Activated CD8-positive, alpha-beta T cell treated with anti-CD3 and anti-CD28 coated beads, Interleukin-2, amount 10 ng/mL, durations not matched to agents 7 days and 5 days (primary cell): Measurements from ENCODE around the gene PTH2. TPM values are rescaled to one million over a fixed set of nuclear protein-coding genes. Genes with fewer than 3 reads are reported as not detected.

Experiments
- ATAC-seq: fragments of 150-1000 bp; cut with Tn5 transposase; one replicate; pipeline ENCODE4 v1.10.0; 2021; ENCODE audit warnings: moderate library complexity
- CTCF ChIA-PET: fragments of 350-600 bp; sonication (Branson Sonifier 250); formaldehyde crosslinking; loops from one replicate; lab custom pipeline; 2021; ENCODE audit warnings: antibody characterized with exemption; lab: Charles Lee
- POLR2A ChIA-PET: fragments of 350-600 bp; sonication (Branson Sonifier 250); formaldehyde crosslinking; loops from one replicate; lab custom pipeline; 2021; ENCODE audit warnings: antibody characterized with exemption; lab: Charles Lee
- DNase-seq: peaks from one replicate; pipeline ENCODE4 v3.0.0-alpha.2; 2020
- H3K27ac Mint-ChIP-seq: one replicate; pipeline ENCODE4 v1.8.0; 2021; ENCODE audit warnings: mild to moderate bottlenecking, mixed read lengths
- H3K27me3 Mint-ChIP-seq: one replicate; pipeline ENCODE4 v1.8.0; 2021; ENCODE audit warnings: low read depth, mixed read lengths
- H3K36me3 Mint-ChIP-seq: one replicate; pipeline ENCODE4 v1.8.0; 2021; ENCODE audit warnings: low read depth, mixed read lengths
- H3K4me1 Mint-ChIP-seq: one replicate; pipeline ENCODE4 v1.8.0; 2021; ENCODE audit warnings: low read depth, mixed read lengths
- H3K4me3 Mint-ChIP-seq: one replicate; pipeline ENCODE4 v1.8.0; 2021; ENCODE audit warnings: mild to moderate bottlenecking, mixed read lengths
- H3K9me3 Mint-ChIP-seq: one replicate; pipeline ENCODE4 v1.8.0; 2022; ENCODE audit warnings: mixed read lengths; ENCODE audit not compliant: insufficient read depth
- total RNA-seq, 2 experiments: library from RNA; stranded (reverse); gene quantifications; one replicate each; pipeline ENCODE4 v1.2.3, GENCODE V29; 2021

Gene PTH2
- total RNA-seq, 2 experiments from 2014 or later = not detected

DNA sequence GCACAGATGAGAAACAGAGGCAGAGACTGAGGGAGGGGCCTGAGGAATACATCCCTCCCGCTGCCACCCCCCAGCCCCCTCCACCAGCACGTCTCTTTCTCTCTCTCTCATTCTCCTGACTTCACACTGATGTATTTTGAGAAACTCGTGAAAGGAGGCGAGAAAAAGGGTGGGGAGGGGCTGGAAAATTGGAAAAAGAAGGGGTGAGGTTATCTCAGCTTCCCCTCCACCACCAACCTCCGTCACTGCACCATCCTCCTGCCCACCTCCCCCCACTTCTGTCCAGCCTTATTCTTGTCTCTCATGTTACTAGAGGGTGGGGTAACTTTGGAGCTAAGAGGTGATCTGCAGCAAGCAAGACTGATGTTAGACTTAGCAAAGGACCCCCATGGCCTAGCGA, 16.6 kb upstream of the PTH2 start:
- H3K9me3 Mint-ChIP-seq = no peaks in the 10 kb centered on the region
- CTCF ChIA-PET = interaction anchor here (0.6 to 1.3 kb wide), 2 partner anchors 48 to 133 kb away, joined by 3 to 7 read pairs; no protein-coding TSS in a partner anchor
- POLR2A ChIA-PET = interaction anchor here (0.8 to 1.6 kb wide), 2 partner anchors 12 to 56 kb away, joined by 3 read pairs; partner anchors contain the start of gene PIH1D1
- no peaks in the 10 kb centered on the region for H3K36me3 Mint-ChIP-seq
- H3K4me3 Mint-ChIP-seq = no peak overlapping the region
- peaks cover 74% of the 10 kb centered on the region for H3K27me3 Mint-ChIP-seq
- DNase-seq = no peak
- no peak for ATAC-seq
- no peak overlapping the region for H3K27ac Mint-ChIP-seq
- peaks cover 39% of the 10 kb centered on the region for H3K4me1 Mint-ChIP-seq

- ATAC-seq (no peak), DNase-seq (no peak)
- H3K4me3 Mint-ChIP-seq = no peak overlapping the region
- H3K27ac Mint-ChIP-seq = no peak overlapping the region
- CTCF ChIA-PET = no interaction called here
- H3K9me3 Mint-ChIP-seq = no peaks in the 10 kb centered on the region
- POLR2A ChIA-PET = interaction anchor here (1.6 kb wide), 1 partner anchor 14 kb away, joined by 3 read pairs; the partner anchor contains the start of gene PIH1D1
- H3K4me1 Mint-ChIP-seq = peaks cover 33% of the 10 kb centered on the region
- H3K27me3 Mint-ChIP-seq = peaks cover 81% of the 10 kb centered on the region
- H3K36me3 Mint-ChIP-seq = no peaks in the 10 kb centered on the region
These were observed 15.0 kb upstream of the PTH2 start for GRCh38 chr19:49438261-49438660.

DNA sequence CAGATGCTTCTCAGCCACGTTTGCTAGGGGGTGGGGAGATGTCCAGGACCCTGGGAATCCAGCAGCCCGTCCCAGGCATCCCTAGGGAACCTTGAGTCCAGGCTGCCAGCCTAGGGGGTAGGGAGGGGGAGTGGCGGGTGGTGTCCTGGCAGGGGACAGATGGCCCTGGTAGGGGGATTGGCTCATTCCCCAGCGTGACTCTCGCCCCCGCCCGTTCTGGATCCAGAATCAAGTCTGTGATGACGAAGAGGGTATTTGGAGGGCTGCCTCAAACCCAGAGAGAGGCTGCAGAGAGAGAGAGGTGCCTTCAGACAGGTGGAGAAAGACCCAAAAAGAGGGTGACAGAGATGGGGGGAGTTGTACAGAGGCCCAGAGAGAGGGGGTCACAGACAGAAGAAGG, 14.0 kb upstream of the PTH2 start:
- H3K9me3 Mint-ChIP-seq = no peaks in the 10 kb centered on the region
- CTCF ChIA-PET = no interaction called here

GRCh38 chr19:49436381-49437017, 13.3 kb upstream of the PTH2 start:
- ATAC-seq (peak; percentile 46), DNase-seq (peak; percentile 76)
- peaks cover 26% of the 10 kb centered on the region for H3K4me1 Mint-ChIP-seq
- H3K4me3 Mint-ChIP-seq = no peak overlapping the region
- POLR2A ChIA-PET = interaction anchor here (0.9 kb wide), 1 partner anchor 27 kb away, joined by 3 read pairs; no protein-coding TSS in a partner anchor
- no peak overlapping the region for H3K27ac Mint-ChIP-seq
- peaks cover 79% of the 10 kb centered on the region for H3K27me3 Mint-ChIP-seq
- CTCF ChIA-PET = interaction anchor here (1.0 to 2.6 kb wide), 3 partner anchors 10 to 45 kb away, joined by 3 to 13 read pairs (median 4); partner anchors contain the start of gene FLT3LG
- H3K36me3 Mint-ChIP-seq = peaks cover 3% of the 10 kb centered on the region
- H3K9me3 Mint-ChIP-seq = no peaks in the 10 kb centered on the region

More for the DNA sequence above, 14.0 kb upstream of the PTH2 start:
- Mint-ChIP-seq H3K27ac (no peak overlapping the region), H3K36me3 (no peaks in the 10 kb centered on the region), H3K4me3 (no peak overlapping the region), H3K4me1 (peaks cover 30% of the 10 kb centered on the region), H3K27me3 (peaks cover 82% of the 10 kb centered on the region)
- ATAC-seq (no peak), DNase-seq (no peak)
- POLR2A ChIA-PET = no interaction called here

GRCh38 chr19:49435670-49436069, 12.4 kb upstream of the PTH2 start:
- CTCF ChIA-PET = interaction anchor here (1.0 to 2.6 kb wide), 4 partner anchors 10 to 44 kb away, joined by 3 to 13 read pairs (median 4); partner anchors contain the start of gene FLT3LG
- POLR2A ChIA-PET = interaction anchor here (0.9 kb wide), 2 partner anchors 16 to 27 kb away, joined by 3 read pairs; partner anchors contain the start of gene PIH1D1
- Mint-ChIP-seq H3K27me3 (peaks cover 80% of the 10 kb centered on the region), H3K27ac (no peak overlapping the region), H3K4me3 (no peak overlapping the region), H3K4me1 (peaks cover 26% of the 10 kb centered on the region), H3K36me3 (peaks cover 3% of the 10 kb centered on the region), H3K9me3 (no peaks in the 10 kb centered on the region)
- ATAC-seq (no peak), DNase-seq (no peak)

DNA sequence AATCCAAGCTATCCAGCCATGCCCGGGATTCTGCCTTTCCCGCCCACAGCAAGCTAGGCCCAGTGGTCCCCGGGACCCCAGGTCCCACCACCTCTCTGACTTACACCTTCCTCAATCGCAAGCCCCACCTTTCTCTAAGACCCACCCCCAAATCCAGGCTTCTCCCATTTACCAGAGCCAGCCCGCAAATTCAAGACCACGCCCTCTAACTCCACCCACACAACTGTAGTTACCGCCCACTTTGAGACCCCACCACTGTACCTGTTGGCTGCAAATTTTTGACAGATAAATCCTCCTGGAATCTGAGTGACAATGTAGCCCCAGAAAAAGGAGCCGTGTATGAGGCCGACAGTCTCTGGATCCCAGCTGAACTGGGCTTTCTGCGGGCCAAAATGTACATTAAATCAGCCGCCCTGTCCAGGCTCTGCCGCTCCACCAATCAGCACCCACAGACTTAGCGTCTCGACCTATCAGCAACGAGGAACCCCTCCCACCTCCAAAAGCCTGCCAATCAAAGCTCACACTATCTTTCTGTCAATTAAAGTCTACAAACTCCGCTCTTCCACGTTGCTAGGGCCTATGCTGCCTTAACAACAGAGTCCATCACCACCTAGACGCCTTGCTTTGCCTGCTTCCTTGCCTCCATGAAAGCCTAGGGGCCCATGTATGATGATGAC, 11.8 kb upstream of the PTH2 start:
- POLR2A ChIA-PET = interaction anchor here (0.9 to 1.1 kb wide), 2 partner anchors 11 to 17 kb away, joined by 3 read pairs; partner anchors contain the start of genes PIH1D1 and PTH2
- no peaks in the 10 kb centered on the region for H3K9me3 Mint-ChIP-seq
- CTCF ChIA-PET = interaction anchor here (0.6 to 2.6 kb wide), 3 partner anchors 23 to 677 kb away, joined by 3 to 13 read pairs (median 5); no protein-coding TSS in a partner anchor
- H3K36me3 Mint-ChIP-seq = peaks cover 3% of the 10 kb centered on the region
- no peak overlapping the region for H3K4me3 Mint-ChIP-seq
- ATAC-seq (no peak), DNase-seq (no peak)
- H3K4me1 Mint-ChIP-seq = peaks cover 27% of the 10 kb centered on the region
- no peak overlapping the region for H3K27ac Mint-ChIP-seq
- H3K27me3 Mint-ChIP-seq = peaks cover 79% of the 10 kb centered on the region

DNA sequence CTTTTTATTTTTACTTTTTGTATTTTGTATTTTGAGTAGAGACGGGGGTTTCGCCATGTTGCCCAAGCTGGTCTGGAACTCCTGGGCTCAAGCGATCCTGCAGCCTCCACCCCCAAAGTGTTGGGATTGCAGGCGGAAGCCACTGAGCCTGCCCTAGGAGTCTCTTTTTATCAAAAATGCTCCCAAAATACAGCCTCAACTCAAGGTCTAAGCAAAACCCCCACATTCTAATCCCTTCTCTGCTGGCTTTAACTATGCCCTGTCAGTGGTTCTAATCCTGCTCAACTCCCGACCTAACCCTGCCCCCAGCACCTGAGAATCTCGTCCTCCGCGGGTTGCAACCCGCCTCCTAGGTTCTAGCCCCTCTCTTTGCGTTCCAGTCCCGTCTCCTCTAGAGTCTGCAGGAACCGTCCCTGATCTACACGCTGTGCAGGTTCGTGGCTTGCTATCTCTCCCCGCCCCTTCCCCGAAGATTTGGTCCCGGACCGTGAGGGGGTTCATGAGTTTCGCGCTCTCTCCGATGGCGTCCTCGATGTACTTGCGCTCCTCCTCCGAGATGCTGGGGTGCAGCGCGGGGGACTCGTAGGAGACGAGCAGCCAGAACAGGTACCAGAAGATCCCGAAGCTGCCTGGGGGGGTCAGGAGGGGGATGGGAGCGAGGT, 10.1 kb upstream of the PTH2 start:
- H3K27me3 Mint-ChIP-seq = peaks cover 78% of the 10 kb centered on the region
- peaks cover 34% of the 10 kb centered on the region for H3K4me1 Mint-ChIP-seq
- no peak overlapping the region for H3K4me3 Mint-ChIP-seq
- ATAC-seq (no peak), DNase-seq (no peak)
- ChIA-PET CTCF (interaction anchor here (0.9 to 2.0 kb wide), 2 partner anchors 9 to 22 kb away, joined by 3 to 5 read pairs; partner anchors contain the start of gene GFY), POLR2A (no interaction called here)
- peaks cover 3% of the 10 kb centered on the region for H3K36me3 Mint-ChIP-seq
- H3K27ac Mint-ChIP-seq = no peak overlapping the region
- H3K9me3 Mint-ChIP-seq = no peaks in the 10 kb centered on the region

- DNase-seq (peak; percentile 64), ATAC-seq (peak; percentile 62)
- peak overlapping the region; percentile 55 for H3K27ac Mint-ChIP-seq
- POLR2A ChIA-PET = no interaction called here
- H3K9me3 Mint-ChIP-seq = no peaks in the 10 kb centered on the region
- CTCF ChIA-PET = interaction anchor here (1.1 kb wide), 1 partner anchor 41 kb away, joined by 4 read pairs; no protein-coding TSS in a partner anchor
- peaks cover 42% of the 10 kb centered on the region for H3K4me1 Mint-ChIP-seq
- H3K4me3 Mint-ChIP-seq = peak overlapping the region; percentile 8
- H3K36me3 Mint-ChIP-seq = peaks cover 3% of the 10 kb centered on the region
- H3K27me3 Mint-ChIP-seq = peaks cover 76% of the 10 kb centered on the region
These were observed 9.2 kb upstream of the PTH2 start for GRCh38 chr19:49432141-49433073.

- peaks cover 48% of the 10 kb centered on the region for H3K4me1 Mint-ChIP-seq
- no peak overlapping the region for H3K4me3 Mint-ChIP-seq
- CTCF ChIA-PET = interaction anchor here (1.1 kb wide), 1 partner anchor 40 kb away, joined by 4 read pairs; no protein-coding TSS in a partner anchor
- peaks cover 3% of the 10 kb centered on the region for H3K36me3 Mint-ChIP-seq
- H3K9me3 Mint-ChIP-seq = no peaks in the 10 kb centered on the region
- no peak overlapping the region for H3K27ac Mint-ChIP-seq
- DNase-seq (no peak), ATAC-seq (no peak)
- POLR2A ChIA-PET = no interaction called here
- peaks cover 77% of the 10 kb centered on the region for H3K27me3 Mint-ChIP-seq
These were observed 8.1 kb upstream of the PTH2 start for GRCh38 chr19:49431330-49431749.

DNA sequence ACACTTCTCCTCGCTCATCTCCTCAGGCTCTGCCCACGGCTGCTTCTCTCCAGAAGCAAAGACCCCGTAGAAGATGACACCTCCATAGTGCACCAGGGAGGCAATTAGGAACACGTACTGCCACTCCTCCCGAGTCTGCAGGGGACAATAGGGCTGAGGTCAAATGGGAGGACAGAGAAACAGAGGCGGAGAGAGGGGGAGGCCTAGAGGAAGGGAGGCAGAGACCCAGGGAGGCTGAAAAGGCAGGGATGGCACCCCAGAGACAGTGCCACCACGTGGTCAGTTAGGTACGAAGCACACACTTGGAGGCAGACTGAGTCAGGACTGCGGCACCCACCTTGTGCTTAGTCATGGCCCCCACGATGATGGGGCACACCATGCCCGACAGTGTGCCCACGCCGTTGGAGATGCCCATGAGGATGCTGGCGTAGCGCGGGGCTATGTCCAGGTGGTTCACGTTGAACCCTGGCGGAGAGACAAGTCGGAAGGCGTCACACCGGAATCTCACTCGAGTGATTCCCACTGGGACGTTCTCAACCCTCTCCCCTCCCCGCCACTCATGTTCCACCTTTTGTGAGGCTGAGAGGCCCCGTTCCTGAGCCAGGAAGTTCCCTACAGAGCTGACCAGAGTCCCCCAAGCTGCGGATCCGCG, 7.6 kb upstream of the PTH2 start:
- H3K27ac Mint-ChIP-seq = peak overlapping the region; percentile 43
- H3K27me3 Mint-ChIP-seq = peaks cover 77% of the 10 kb centered on the region
- CTCF ChIA-PET = interaction anchor here (1.1 to 1.5 kb wide), 4 partner anchors 10 to 39 kb away, joined by 4 to 11 read pairs (median 4); no protein-coding TSS in a partner anchor
- no peaks in the 10 kb centered on the region for H3K9me3 Mint-ChIP-seq
- peaks cover 3% of the 10 kb centered on the region for H3K36me3 Mint-ChIP-seq
- H3K4me3 Mint-ChIP-seq = no peak overlapping the region
- ATAC-seq (no peak), DNase-seq (peak; percentile 50)
- POLR2A ChIA-PET = no interaction called here
- peaks cover 48% of the 10 kb centered on the region for H3K4me1 Mint-ChIP-seq
